ENCODE measurements around the gene ADAMTS4.

DNA sequence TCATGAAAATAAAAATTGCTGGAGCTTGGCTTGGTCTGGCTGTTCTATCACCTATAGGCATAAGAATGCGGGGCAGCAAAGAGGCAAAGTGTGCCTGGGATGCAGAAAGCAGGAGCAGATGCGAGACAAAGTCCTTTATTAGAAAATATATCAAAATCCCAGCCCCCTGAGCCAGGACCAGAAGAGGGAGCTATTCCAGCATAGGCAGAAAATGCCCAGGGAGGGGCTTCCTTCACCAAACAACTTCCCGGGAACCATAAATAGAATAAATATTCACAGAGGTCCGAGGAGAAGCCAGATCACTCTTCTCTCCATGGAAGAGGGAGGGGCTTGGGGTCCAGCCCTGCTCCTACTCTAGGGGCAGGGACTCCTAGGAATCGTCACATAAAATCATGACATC is 27.7 kb downstream of the ADAMTS4 start:
- no peak for TF ChIP-seq POLR2AphosphoS5 (IDR thresholded peaks at IDR 0.05)
- TF ChIP-seq, protein P1, sequence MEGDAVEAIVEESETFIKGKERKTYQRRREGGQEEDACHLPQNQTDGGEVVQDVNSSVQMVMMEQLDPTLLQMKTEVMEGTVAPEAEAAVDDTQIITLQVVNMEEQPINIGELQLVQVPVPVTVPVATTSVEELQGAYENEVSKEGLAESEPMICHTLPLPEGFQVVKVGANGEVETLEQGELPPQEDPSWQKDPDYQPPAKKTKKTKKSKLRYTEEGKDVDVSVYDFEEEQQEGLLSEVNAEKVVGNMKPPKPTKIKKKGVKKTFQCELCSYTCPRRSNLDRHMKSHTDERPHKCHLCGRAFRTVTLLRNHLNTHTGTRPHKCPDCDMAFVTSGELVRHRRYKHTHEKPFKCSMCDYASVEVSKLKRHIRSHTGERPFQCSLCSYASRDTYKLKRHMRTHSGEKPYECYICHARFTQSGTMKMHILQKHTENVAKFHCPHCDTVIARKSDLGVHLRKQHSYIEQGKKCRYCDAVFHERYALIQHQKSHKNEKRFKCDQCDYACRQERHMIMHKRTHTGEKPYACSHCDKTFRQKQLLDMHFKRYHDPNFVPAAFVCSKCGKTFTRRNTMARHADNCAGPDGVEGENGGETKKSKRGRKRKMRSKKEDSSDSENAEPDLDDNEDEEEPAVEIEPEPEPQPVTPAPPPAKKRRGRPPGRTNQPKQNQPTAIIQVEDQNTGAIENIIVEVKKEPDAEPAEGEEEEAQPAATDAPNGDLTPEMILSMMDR (IDR thresholded peaks at IDR 0.05): no peak
